ENCODE measurements around the gene KCNQ5.
"Not testable (repeated sequence)": the region's sequence is repeated elsewhere in the genome, so short reads cannot be mapped to it uniquely, and the experiment has no call there.

The KCNQ5 gene

GRCh38 chr6:72975352-72975752, 353.5 kb downstream of the KCNQ5 start:
- H3K9me3 ChIP-seq (ENCODE audit: insufficient read depth, low read depth, low read length): no peaks in the 10 kb centered on the region
- H3K4me1 ChIP-seq (ENCODE audit: insufficient read depth, low read length): peaks cover 3% of the 10 kb centered on the region; the same call in 1 of the 2 replicates
- H3K27ac ChIP-seq (ENCODE audit: low read length): no peak overlapping the region
- no peak overlapping the region for H3K4me3 ChIP-seq (ENCODE audit: low read length)
- H3K27me3 ChIP-seq (ENCODE audit: insufficient read depth, low read length): no peaks in the 10 kb centered on the region
- H3K9ac ChIP-seq (ENCODE audit: low read depth, low read length): no peak overlapping the region
- H3K36me3 ChIP-seq (ENCODE audit: insufficient read depth, low read depth, low read length): no peaks in the 10 kb centered on the region

DNA sequence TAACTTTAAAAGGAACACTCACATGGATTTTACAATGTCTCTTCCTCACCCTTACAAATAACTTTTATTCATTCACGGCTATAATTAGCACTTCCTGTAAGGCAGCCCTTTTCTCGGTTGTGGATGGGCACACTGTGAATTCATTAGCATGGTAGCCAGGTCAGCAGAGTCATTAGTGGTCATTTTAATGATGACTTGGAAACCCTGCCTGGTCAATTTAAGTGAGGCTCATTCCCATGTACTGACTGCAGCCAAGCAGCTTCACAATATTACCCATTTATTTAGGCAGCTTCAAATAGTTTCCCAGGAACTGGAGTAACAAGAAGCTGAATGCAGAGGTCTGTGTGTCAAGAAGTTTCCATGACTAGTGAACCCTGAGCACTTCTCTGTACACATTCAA, 354.6 kb downstream of the KCNQ5 start:
- H3K36me3 ChIP-seq (ENCODE audit: insufficient read depth, low read depth, low read length): no peaks in the 10 kb centered on the region
- H3K9ac ChIP-seq (ENCODE audit: low read depth, low read length): no peak overlapping the region
- H3K4me3 ChIP-seq (ENCODE audit: low read length): no peak overlapping the region
- no peak overlapping the region for H3K27ac ChIP-seq (ENCODE audit: low read length)
- H3K9me3 ChIP-seq (ENCODE audit: insufficient read depth, low read depth, low read length): no peaks in the 10 kb centered on the region
- H3K4me1 ChIP-seq (ENCODE audit: insufficient read depth, low read length): peaks cover 3% of the 10 kb centered on the region; the same call in 1 of the 2 replicates
- no peaks in the 10 kb centered on the region for H3K27me3 ChIP-seq (ENCODE audit: insufficient read depth, low read length)

DNA sequence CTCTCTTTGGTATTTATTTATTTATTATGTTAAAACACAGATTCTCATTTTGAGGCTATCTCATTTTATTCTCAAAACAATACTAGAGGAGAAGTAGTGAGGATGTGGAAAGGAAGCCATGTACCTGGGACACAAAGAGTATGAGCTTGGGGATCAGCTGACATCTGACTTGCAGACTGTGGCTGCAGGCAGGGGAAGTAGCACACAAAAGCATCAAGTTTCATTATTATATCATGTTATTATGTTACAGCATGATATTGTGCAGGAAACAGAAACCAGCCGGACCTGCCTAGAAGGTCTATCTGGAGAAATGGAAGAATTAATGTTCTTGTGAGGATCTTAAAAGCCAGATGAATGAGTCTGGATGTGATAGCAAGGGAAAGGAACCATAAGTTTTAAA, 355.2 kb downstream of the KCNQ5 start:
- H3K27me3 ChIP-seq (ENCODE audit: insufficient read depth, low read length): no peaks in the 10 kb centered on the region
- H3K9ac ChIP-seq (ENCODE audit: low read depth, low read length): no peak overlapping the region
- no peak overlapping the region for H3K4me3 ChIP-seq (ENCODE audit: low read length)
- no peak overlapping the region for H3K27ac ChIP-seq (ENCODE audit: low read length)
- H3K4me1 ChIP-seq (ENCODE audit: insufficient read depth, low read length): peaks cover 3% of the 10 kb centered on the region; the same call in 1 of the 2 replicates
- no peaks in the 10 kb centered on the region for H3K36me3 ChIP-seq (ENCODE audit: insufficient read depth, low read depth, low read length)
- H3K9me3 ChIP-seq (ENCODE audit: insufficient read depth, low read depth, low read length): no peaks in the 10 kb centered on the region

DNA sequence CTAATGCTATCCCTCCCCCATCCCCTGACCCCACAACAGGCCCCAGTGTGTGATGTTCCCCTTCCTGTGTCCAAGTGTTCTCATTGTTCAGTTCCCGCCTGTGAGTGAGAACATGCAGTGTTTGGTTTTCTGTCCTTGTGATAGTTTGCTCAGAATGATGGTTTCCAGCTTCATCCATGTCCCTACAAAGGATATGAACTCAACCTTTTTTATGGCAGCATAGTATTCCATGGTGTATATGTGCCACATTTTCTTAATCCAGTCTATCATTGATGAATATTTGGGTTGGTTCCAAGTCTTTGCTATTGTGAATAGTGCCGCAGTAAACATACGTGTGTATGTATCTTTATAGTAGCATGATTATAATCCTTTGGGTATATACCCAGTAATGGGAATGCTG, 356.9 kb downstream of the KCNQ5 start:
- not testable (repeated sequence) for H3K4me3 ChIP-seq (ENCODE audit: low read length); H3K27ac ChIP-seq (ENCODE audit: low read length); H3K9me3 ChIP-seq (ENCODE audit: insufficient read depth, low read depth, low read length); H3K4me1 ChIP-seq (ENCODE audit: insufficient read depth, low read length); H3K9ac ChIP-seq (ENCODE audit: low read depth, low read length); H3K27me3 ChIP-seq (ENCODE audit: insufficient read depth, low read length); H3K36me3 ChIP-seq (ENCODE audit: insufficient read depth, low read depth, low read length)

GRCh38 chr6:72984189-72984831, 362.4 kb downstream of the KCNQ5 start:
- H3K9me3 ChIP-seq (ENCODE audit: insufficient read depth, low read depth, low read length); H3K4me3 ChIP-seq (ENCODE audit: low read length); H3K27ac ChIP-seq (ENCODE audit: low read length); H3K27me3 ChIP-seq (ENCODE audit: insufficient read depth, low read length); H3K4me1 ChIP-seq (ENCODE audit: insufficient read depth, low read length); H3K36me3 ChIP-seq (ENCODE audit: insufficient read depth, low read depth, low read length); H3K9ac ChIP-seq (ENCODE audit: low read depth, low read length): not testable (repeated sequence)

GRCh38 chr6:72984981-72985665, 363.3 kb downstream of the KCNQ5 start:
- H3K27me3 ChIP-seq (ENCODE audit: insufficient read depth, low read length): no peaks in the 10 kb centered on the region
- H3K4me3 ChIP-seq (ENCODE audit: low read length): no peak overlapping the region
- H3K9ac ChIP-seq (ENCODE audit: low read depth, low read length): no peak overlapping the region
- no peaks in the 10 kb centered on the region for H3K9me3 ChIP-seq (ENCODE audit: insufficient read depth, low read depth, low read length)
- no peak overlapping the region for H3K27ac ChIP-seq (ENCODE audit: low read length)
- no peaks in the 10 kb centered on the region for H3K36me3 ChIP-seq (ENCODE audit: insufficient read depth, low read depth, low read length)
- no peaks in the 10 kb centered on the region for H3K4me1 ChIP-seq (ENCODE audit: insufficient read depth, low read length)

DNA sequence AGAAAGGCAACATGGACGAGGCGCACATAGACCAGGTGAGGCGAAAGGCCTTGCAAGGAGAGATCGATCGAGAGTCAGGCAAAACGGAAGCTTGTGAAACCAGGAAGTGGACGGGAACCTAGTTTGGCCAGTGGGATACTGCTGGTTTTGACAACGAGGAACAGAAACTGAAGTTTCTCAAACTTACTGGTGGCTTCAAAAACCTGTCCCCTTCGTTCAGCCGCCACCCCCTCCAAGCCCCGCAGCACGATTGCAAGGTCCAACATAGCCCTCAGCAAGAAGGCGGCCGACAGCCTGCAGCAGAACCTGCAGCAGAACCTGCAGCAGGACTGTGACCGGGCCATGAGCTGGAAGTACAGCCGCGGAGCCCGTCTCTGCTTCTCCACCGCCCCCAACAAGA, 365.4 kb downstream of the KCNQ5 start:
- Histone ChIP-seq H3K9ac (ENCODE audit: low read depth, low read length) (no peak overlapping the region), H3K36me3 (ENCODE audit: insufficient read depth, low read depth, low read length) (no peaks in the 10 kb centered on the region), H3K4me1 (ENCODE audit: insufficient read depth, low read length) (no peaks in the 10 kb centered on the region), H3K4me3 (ENCODE audit: low read length) (no peak overlapping the region), H3K9me3 (ENCODE audit: insufficient read depth, low read depth, low read length) (no peaks in the 10 kb centered on the region), H3K27ac (ENCODE audit: low read length) (no peak overlapping the region), H3K27me3 (ENCODE audit: insufficient read depth, low read length) (no peaks in the 10 kb centered on the region)

GRCh38 chr6:72999995-73000394, 378.1 kb downstream of the KCNQ5 start:
- Histone ChIP-seq H3K27ac (ENCODE audit: low read length) (no peak overlapping the region), H3K27me3 (ENCODE audit: insufficient read depth, low read length) (no peaks in the 10 kb centered on the region), H3K4me1 (ENCODE audit: insufficient read depth, low read length) (no peaks in the 10 kb centered on the region), H3K4me3 (ENCODE audit: low read length) (no peak overlapping the region), H3K9ac (ENCODE audit: low read depth, low read length) (no peak overlapping the region), H3K9me3 (ENCODE audit: insufficient read depth, low read depth, low read length) (no peaks in the 10 kb centered on the region), H3K36me3 (ENCODE audit: insufficient read depth, low read depth, low read length) (no peaks in the 10 kb centered on the region)

- Histone ChIP-seq H3K27ac (ENCODE audit: low read length) (no peak overlapping the region), H3K4me3 (ENCODE audit: low read length) (no peak overlapping the region), H3K9ac (ENCODE audit: low read depth, low read length) (no peak overlapping the region), H3K36me3 (ENCODE audit: insufficient read depth, low read depth, low read length) (no peaks in the 10 kb centered on the region), H3K4me1 (ENCODE audit: insufficient read depth, low read length) (no peaks in the 10 kb centered on the region), H3K27me3 (ENCODE audit: insufficient read depth, low read length) (no peaks in the 10 kb centered on the region), H3K9me3 (ENCODE audit: insufficient read depth, low read depth, low read length) (no peaks in the 10 kb centered on the region)
Observed at GRCh38 chr6:73000460-73000859, 378.6 kb downstream of the KCNQ5 start.

DNA sequence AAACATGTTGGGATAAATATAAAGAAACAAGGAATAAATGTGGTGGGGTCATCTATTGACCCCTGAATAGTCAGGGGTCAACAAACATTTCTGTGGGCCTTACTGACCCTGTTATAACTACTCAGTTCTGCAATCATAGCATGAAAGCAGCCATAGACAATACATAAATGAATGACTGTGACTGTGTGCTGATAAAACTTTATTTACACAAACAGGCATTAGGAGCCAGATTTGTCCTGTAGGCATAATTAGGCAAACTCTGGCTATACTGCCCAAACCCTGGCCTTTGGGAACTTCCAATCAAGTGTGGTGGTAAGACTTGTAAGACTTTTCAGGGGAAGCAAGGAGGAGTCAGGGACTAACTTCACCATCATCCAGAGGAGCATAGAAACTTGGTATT, 380.7 kb downstream of the KCNQ5 start:
- Histone ChIP-seq H3K4me3 (ENCODE audit: low read length) (no peak overlapping the region), H3K9ac (ENCODE audit: low read depth, low read length) (no peak overlapping the region), H3K4me1 (ENCODE audit: insufficient read depth, low read length) (no peaks in the 10 kb centered on the region), H3K27me3 (ENCODE audit: insufficient read depth, low read length) (no peaks in the 10 kb centered on the region), H3K36me3 (ENCODE audit: insufficient read depth, low read depth, low read length) (no peaks in the 10 kb centered on the region), H3K9me3 (ENCODE audit: insufficient read depth, low read depth, low read length) (no peaks in the 10 kb centered on the region), H3K27ac (ENCODE audit: low read length) (no peak overlapping the region)

DNA sequence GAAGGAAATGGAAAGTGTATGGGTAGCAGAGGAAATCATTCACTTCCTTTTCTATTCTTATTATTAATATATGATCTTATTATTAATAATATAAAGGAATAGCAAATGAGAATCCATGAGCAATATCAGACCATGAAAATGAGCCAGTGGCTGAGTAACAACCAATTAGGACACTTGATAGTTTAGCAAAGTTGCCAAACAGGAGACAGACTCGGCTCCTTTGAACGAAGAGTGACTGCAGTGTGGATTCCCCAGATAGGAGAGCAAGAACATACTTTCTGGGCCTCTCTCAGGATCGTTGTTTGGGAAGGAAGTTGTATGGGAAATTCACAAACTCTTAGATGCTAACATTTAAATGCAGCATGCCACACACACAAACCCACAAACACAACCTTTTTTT, 381.4 kb downstream of the KCNQ5 start:
- Histone ChIP-seq H3K9me3 (ENCODE audit: insufficient read depth, low read depth, low read length) (no peaks in the 10 kb centered on the region), H3K4me1 (ENCODE audit: insufficient read depth, low read length) (no peaks in the 10 kb centered on the region), H3K4me3 (ENCODE audit: low read length) (no peak overlapping the region), H3K36me3 (ENCODE audit: insufficient read depth, low read depth, low read length) (no peaks in the 10 kb centered on the region), H3K27me3 (ENCODE audit: insufficient read depth, low read length) (no peaks in the 10 kb centered on the region), H3K27ac (ENCODE audit: low read length) (no peak overlapping the region), H3K9ac (ENCODE audit: low read depth, low read length) (no peak overlapping the region)

DNA sequence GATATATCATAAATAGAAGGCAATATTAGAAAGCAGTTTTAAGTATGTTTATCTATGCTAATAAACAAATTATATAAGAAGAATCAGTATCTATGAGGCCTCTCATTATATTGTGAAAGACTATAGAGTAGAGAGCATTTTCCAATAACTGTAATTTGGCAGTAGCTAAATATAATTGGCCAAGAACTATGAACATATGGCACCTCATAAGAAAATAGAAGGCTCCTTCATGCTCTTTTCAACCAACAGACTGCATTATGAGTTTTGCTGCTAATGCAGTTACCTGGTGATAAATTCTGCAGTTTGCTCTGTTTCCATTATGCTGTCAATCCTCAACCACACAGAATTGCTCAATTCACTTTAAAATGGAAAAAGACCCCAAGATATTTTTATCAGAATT, 382.4 kb downstream of the KCNQ5 start:
- Histone ChIP-seq H3K9me3 (ENCODE audit: insufficient read depth, low read depth, low read length) (no peaks in the 10 kb centered on the region), H3K4me3 (ENCODE audit: low read length) (no peak overlapping the region), H3K27me3 (ENCODE audit: insufficient read depth, low read length) (no peaks in the 10 kb centered on the region), H3K9ac (ENCODE audit: low read depth, low read length) (no peak overlapping the region), H3K4me1 (ENCODE audit: insufficient read depth, low read length) (no peaks in the 10 kb centered on the region), H3K36me3 (ENCODE audit: insufficient read depth, low read depth, low read length) (no peaks in the 10 kb centered on the region), H3K27ac (ENCODE audit: low read length) (no peak overlapping the region)

Data from iPS-20b (cell line).